ENCODE data around the gene C15orf40. TPM values are rescaled to one million over a fixed set of nuclear protein-coding genes. Genes with fewer than 3 reads are reported as not detected.

Gene C15orf40
- total and polyA plus RNA-seq, 2 of the 13 experiments (the other 11 are each of a cell fraction or from before 2014, with no cell fraction given), result 24.0 to 26.3 TPM

DNA sequence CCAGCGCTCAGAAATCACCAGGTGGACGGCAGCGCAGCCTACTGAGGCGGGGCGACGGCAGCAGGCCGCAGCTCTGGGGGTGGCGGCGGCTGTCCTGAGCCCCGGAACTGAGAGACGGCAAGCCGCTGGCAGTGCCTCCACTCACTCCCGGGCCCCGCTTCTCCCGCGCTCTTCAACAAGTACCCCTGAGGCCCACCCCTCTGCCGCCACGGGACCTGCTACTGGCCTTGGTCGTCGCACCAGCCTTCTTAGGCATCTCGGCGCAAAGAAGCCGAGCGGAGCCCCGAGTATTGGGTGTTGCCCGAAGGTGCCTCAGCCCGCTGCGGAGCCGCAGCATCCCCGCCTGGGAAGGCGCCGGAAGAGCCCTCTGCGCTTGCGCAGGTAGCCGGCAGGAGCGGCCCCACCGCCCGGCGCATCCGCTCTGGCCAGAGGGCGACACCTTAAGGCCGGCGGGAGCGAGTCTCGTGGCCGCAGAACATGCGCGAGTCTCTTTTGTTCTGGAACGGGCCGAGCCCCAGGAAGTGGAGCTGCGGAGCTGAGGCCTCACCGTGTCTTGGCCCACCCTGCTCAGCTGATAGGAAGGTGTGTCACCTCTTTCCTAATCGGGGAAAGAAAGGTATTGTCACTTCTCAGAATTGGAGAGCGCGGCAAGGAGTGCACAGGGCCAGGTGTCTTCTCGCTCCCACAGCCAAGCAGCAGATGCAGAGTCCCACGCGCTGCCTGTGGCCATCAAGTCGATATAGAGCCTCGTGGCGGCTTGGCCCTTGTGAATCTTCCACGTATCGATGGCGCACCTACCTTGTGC is at the start of gene C15orf40 (continued):
- TF ChIP-seq SMARCE1 (IDR thresholded peaks at IDR 0.05; ENCODE audit: borderline replicate concordance) (no peak), FOXA3 (CRISPR knock-in tag; IDR thresholded peaks at IDR 0.05) (peak; percentile 50; the same call in 1 of the 2 replicates), ZNF766 (CRISPR knock-in tag; IDR thresholded peaks at IDR 0.05; ENCODE audit: borderline replicate concordance) (no peak), FOXK2 (IDR thresholded peaks at IDR 0.05) (no peak), CCAR2 (optimal IDR thresholded peaks at IDR 0.05; ENCODE audit: low read depth, low read length) (no peak), ZSCAN25 (CRISPR knock-in tag; IDR thresholded peaks at IDR 0.05) (no peak), FOXJ3 (CRISPR knock-in tag; IDR thresholded peaks at IDR 0.05; ENCODE audit: borderline replicate concordance) (peak; percentile 74; the same call in 1 of the 2 replicates), SRY (CRISPR knock-in tag; IDR thresholded peaks at IDR 0.05) (no peak; the same call in 1 of the 2 replicates), TEAD2 (CRISPR knock-in tag; IDR thresholded peaks at IDR 0.05) (0 out of 2 replicates have a peak, but pooled peaks have one; percentile 26), GFI1 (CRISPR knock-in tag; IDR thresholded peaks at IDR 0.05; ENCODE audit: borderline replicate concordance) (0 out of 2 replicates have a peak, but pooled peaks have one; percentile 18), SP5 (CRISPR knock-in tag; IDR thresholded peaks at IDR 0.05; ENCODE audit: borderline replicate concordance, low read depth) (no peak), ZNF136 (CRISPR knock-in tag; IDR thresholded peaks at IDR 0.05; ENCODE audit: low read depth) (peak; percentile 91; the same call in 1 of the 2 replicates), HNF4G (IDR thresholded peaks at IDR 0.05; ENCODE audit: borderline replicate concordance, low read depth, low read length) (no peak), HNF4G (CRISPR knock-in tag; IDR thresholded peaks at IDR 0.05; ENCODE audit: borderline replicate concordance, low read depth) (no peak), SOX6 (IDR thresholded peaks at IDR 0.05) (no peak), SOX6 (CRISPR knock-in tag; IDR thresholded peaks at IDR 0.05) (peak; percentile 75), ZBTB1 (CRISPR knock-in tag; IDR thresholded peaks at IDR 0.05; ENCODE audit: borderline replicate concordance) (no peak), TGIF2 (CRISPR knock-in tag; IDR thresholded peaks at IDR 0.05) (peak; percentile 81; the same call in 1 of the 2 replicates)
- TF ChIP-seq, protein P1, sequence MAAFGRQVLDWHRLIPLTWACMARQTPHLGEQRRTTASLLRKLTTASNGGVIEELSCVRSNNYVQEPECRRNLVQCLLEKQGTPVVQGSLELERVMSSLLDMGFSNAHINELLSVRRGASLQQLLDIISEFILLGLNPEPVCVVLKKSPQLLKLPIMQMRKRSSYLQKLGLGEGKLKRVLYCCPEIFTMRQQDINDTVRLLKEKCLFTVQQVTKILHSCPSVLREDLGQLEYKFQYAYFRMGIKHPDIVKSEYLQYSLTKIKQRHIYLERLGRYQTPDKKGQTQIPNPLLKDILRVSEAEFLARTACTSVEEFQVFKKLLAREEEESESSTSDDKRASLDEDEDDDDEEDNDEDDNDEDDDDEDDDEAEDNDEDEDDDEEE (CRISPR knock-in tag; IDR thresholded peaks at IDR 0.05), result peak; percentile 82
- TF ChIP-seq, protein P2, sequence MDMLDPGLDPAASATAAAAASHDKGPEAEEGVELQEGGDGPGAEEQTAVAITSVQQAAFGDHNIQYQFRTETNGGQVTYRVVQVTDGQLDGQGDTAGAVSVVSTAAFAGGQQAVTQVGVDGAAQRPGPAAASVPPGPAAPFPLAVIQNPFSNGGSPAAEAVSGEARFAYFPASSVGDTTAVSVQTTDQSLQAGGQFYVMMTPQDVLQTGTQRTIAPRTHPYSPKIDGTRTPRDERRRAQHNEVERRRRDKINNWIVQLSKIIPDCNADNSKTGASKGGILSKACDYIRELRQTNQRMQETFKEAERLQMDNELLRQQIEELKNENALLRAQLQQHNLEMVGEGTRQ (IDR thresholded peaks at IDR 0.05; ENCODE audit: low read depth, low read length), result no peak
- TF ChIP-seq, protein P2 (CRISPR knock-in tag; IDR thresholded peaks at IDR 0.05; ENCODE audit: borderline replicate concordance), result no peak

All from HepG2 (cell line).